K562 (cell line): ENCODE data around the gene RAB6A. TPM values are rescaled to one million over a fixed set of nuclear protein-coding genes. Genes with fewer than 3 reads are reported as not detected.

Experiments
- ATAC-seq: fragments of 200-7000 bp; cut with Tn5 transposase; 3 replicates; pipeline ENCODE4 v1.9.1; 2020; ENCODE audit warnings: moderate library complexity
- BruUV-seq: library from RNA; stranded (reverse); fragments of 400-500 nt; replicated peaks from 2 replicates; lab custom pipeline; 2021; lab: Mats Ljungman, UMichigan
- CTCF ChIA-PET: fragments of 300-600 bp; formaldehyde crosslinking; extraction: SDS; loops from one replicate; lab custom pipeline; 2021; ENCODE audit warnings: low intra/inter-chr PET ratio; lab: Yijun Ruan, JAX
- POLR2A ChIA-PET: fragments of 300-600, 350-650 bp; sonication (Branson Sonifier 250); formaldehyde crosslinking; extraction: SDS; loops from one replicate; lab custom pipeline; 2021; ENCODE audit warnings: antibody characterized with exemption, inconsistent platforms; lab: Yijun Ruan, JAX
- DNase-seq, 4 experiments: peaks; one replicate each; pipeline versions ENCODE4 v3.0.0 to v3.0.0-alpha.2; 2011 to 2018; ENCODE audit warnings: low spot score in 3 of 4, mixed read lengths in 3 of 4; ENCODE audit errors: extremely low read depth in 1 of 4
- FAIRE-seq: peaks from 2 replicates; lab custom pipeline; 2011; peaks lifted over from hg19 to GRCh38; lab: Jason Lieb, UNC
- H2AFZ ChIP-seq: 2 replicates; pipeline ENCODE4 v1.6.0; 2011; ENCODE audit warnings: low read depth, low read length, control low read depth, inconsistent platforms
- H3K27ac ChIP-seq: fragments of 200-600 bp; 3 replicates; pipeline ENCODE4 v1.8.0; 2011; ENCODE audit warnings: low read depth, mild to moderate bottlenecking, control low read depth, inconsistent platforms, low read length, moderate library complexity, mixed read lengths; ENCODE audit errors: extremely low read depth
- H3K27me3 ChIP-seq, 2 experiments: fragments of 300-600 bp in 1 of 2; 2 replicates in 1 of 2; 3 replicates in 1 of 2; pipeline versions ENCODE4 v1.6.0 to v1.8.0; 2011; ENCODE audit warnings: inconsistent platforms in 2 of 2, low read length in 2 of 2, mild to moderate bottlenecking in 1 of 2, mixed read lengths in 1 of 2, moderate library complexity in 1 of 2; ENCODE audit not compliant: control insufficient read depth in 2 of 2, insufficient read depth in 2 of 2
- H3K36me3 ChIP-seq: fragments of 300-600 bp; 3 replicates; pipeline ENCODE4 v1.8.0; 2011; ENCODE audit warnings: mild to moderate bottlenecking, low read length, inconsistent platforms; ENCODE audit not compliant: control insufficient read depth, insufficient read depth
- H3K4me1 ChIP-seq, 2 experiments: fragments of 200-600 bp in 1 of 2; replicated peaks in 1 of 2; 2 replicates in 1 of 2; 3 replicates in 1 of 2; pipeline versions ENCODE4 v1.5.1 to v1.8.0; 2011; ENCODE audit warnings: inconsistent platforms in 2 of 2, low read length in 2 of 2, mild to moderate bottlenecking in 1 of 2, mixed read lengths in 1 of 2, moderate library complexity in 1 of 2; ENCODE audit not compliant: control insufficient read depth in 2 of 2, insufficient read depth in 2 of 2
- H3K4me2 ChIP-seq: 2 replicates; pipeline ENCODE4 v1.6.1; 2011; ENCODE audit warnings: low read length, control low read depth, inconsistent platforms, mixed read lengths; ENCODE audit not compliant: insufficient read depth
- H3K4me3 ChIP-seq: fragments of 200-600 bp; sonication (generic), shearing (Covaris generic); 2 replicates; pipeline ENCODE4 v1.5.1; 2016; ENCODE audit warnings: control low read depth, inconsistent platforms
- H3K79me2 ChIP-seq: fragments of 200-600 bp; 3 replicates; pipeline ENCODE4 v1.8.0; 2011; ENCODE audit warnings: low read length, inconsistent platforms; ENCODE audit not compliant: control insufficient read depth, insufficient read depth
- H3K9ac ChIP-seq, 2 experiments: 2 replicates each; pipeline versions ENCODE4 v1.6.0 to v1.6.1; 2011; ENCODE audit warnings: low read depth in 2 of 2, low read length in 2 of 2, control low read depth in 1 of 2, inconsistent platforms in 1 of 2, mild to moderate bottlenecking in 1 of 2, mixed read lengths in 1 of 2; ENCODE audit not compliant: insufficient read depth in 1 of 2
- H3K9me1 ChIP-seq: one replicate; pipeline ENCODE4 v1.6.0; 2011; ENCODE audit warnings: inconsistent platforms, mild to moderate bottlenecking, low read length, moderate library complexity; ENCODE audit not compliant: control insufficient read depth, insufficient read depth
- H3K9me3 ChIP-seq: replicated peaks from 2 replicates; pipeline ENCODE4 v1.5.1; 2011; ENCODE audit warnings: low read depth, low read length, inconsistent platforms; ENCODE audit not compliant: control insufficient read depth, insufficient read depth
- H4K20me1 ChIP-seq: replicated peaks from 2 replicates; pipeline ENCODE4 v1.6.1; 2011; ENCODE audit warnings: low read length, inconsistent platforms, mixed read lengths; ENCODE audit not compliant: control insufficient read depth, insufficient read depth
- HNRNPLL ChIP-seq: fragments of 200-400 bp; formaldehyde crosslinking; IDR thresholded peaks from 2 replicates; pipeline ENCODE4 v1.6.1; 2017; ENCODE audit warnings: low read length, low read depth, mild to moderate bottlenecking; ENCODE audit not compliant: poor library complexity, severe bottlenecking
- HNRNPUL1 ChIP-seq: fragments of 200-400 bp; formaldehyde crosslinking; IDR thresholded peaks from 2 replicates; pipeline ENCODE4 v1.6.1; 2017; ENCODE audit warnings: low read length
- NR3C1 ChIP-seq: sonication (generic); formaldehyde crosslinking; IDR thresholded peaks from 2 replicates; pipeline ENCODE4 v1.8.1; 2022; ENCODE audit warnings: missing genetic modification reagents
- SPI1 ChIP-seq: IDR thresholded peaks from 2 replicates; pipeline ENCODE4 v1.6.1; 2011; ENCODE audit warnings: low read depth, low read length, control low read depth, borderline replicate concordance
- ZBTB5 ChIP-seq: fragments of 450-650 bp; IDR thresholded peaks from 2 replicates; pipeline ENCODE4 v1.6.1; 2017; ENCODE audit warnings: antibody characterized with exemption
- ZFP36 ChIP-seq: fragments of 150-350 bp; IDR thresholded peaks from 2 replicates; pipeline ENCODE4 v1.6.1; 2018; ENCODE audit warnings: low read length, low read depth; ENCODE audit not compliant: partially characterized antibody
- ZNF23 ChIP-seq: fragments of 250-450 bp; sonication (Bioruptor Pico); IDR thresholded peaks from 2 replicates; pipeline ENCODE4 v1.4.0; 2020; ENCODE audit warnings: mild to moderate bottlenecking
- ZNF311 ChIP-seq: fragments of 250-450 bp; sonication (Bioruptor Pico); IDR thresholded peaks from 2 replicates; pipeline ENCODE4 v1.4.0; 2020; ENCODE audit warnings: mild to moderate bottlenecking, moderate library complexity
- ZNF445 ChIP-seq: fragments of 250-450 bp; sonication (Bioruptor Pico); IDR thresholded peaks from 2 replicates; pipeline ENCODE4 v1.4.0; 2020; ENCODE audit warnings: low read depth, mild to moderate bottlenecking, moderate library complexity
- WGBS: fragments of 100-300 bp; shearing (Covaris generic); methylation state at CpG from one replicate; pipeline ENCODE4 v1.1.6; 2016; ENCODE audit warnings: low coverage, mixed read lengths; ENCODE audit not compliant: insufficient coverage; ENCODE audit errors: missing lambda C conversion rate; 5-methylcytosine and 5-hydroxymethylcytosine counted together
- in situ Hi-C: fragments of 300-500 bp; cut with MboI; formaldehyde crosslinking; loops from 4 replicates; pipeline ENCODE4 v1.15.0; 2018; ENCODE audit warnings: inconsistent platforms, mixed read lengths
- intact Hi-C: fragments of 100-400 bp; cut with micrococcal nuclease; formaldehyde crosslinking; loops from 2 replicates; pipeline ENCODE4 v1.14.2; 2022
- polyA plus RNA-seq, 8 experiments: library from polyadenylated mRNA; depleted of rRNA in 4 of 8; stranded (reverse) in 5 of 8; unstranded in 3 of 8; fragments of >200 nt; fragmentation: Nextera tagmentation in 2 of 8; fragmentation: Illumina TruSeq in 1 of 8; extraction: Ambion mirVana in 2 of 8; extraction: Trizol in 1 of 8; gene quantifications; 2 replicates each; pipeline versions ENCODE4 v1.2.1 to v1.2.3, GENCODE V29; 2011 to 2014; ENCODE audit warnings: inconsistent platforms in 1 of 8, missing spikeins in 1 of 8
- total RNA-seq, 7 experiments: library from RNA; depleted of rRNA in 6 of 7; stranded (reverse); fragments of >200 nt in 6 of 7; fragmentation: Illumina TruSeq in 2 of 7; extraction: Trizol in 2 of 7; gene quantifications; 2 replicates each; pipeline versions ENCODE4 v1.2.1 to v1.2.3, GENCODE V29; 2011 to 2021; ENCODE audit warnings: low replicate concordance in 1 of 7

The RAB6A gene
- total and polyA plus RNA-seq, 9 of the 15 experiments (the other 6 are each of a cell fraction or from before 2014, with no cell fraction given): 14.0 to 95.3 (median 45.4) TPM

- no TSS peak for BruUV-seq
- in situ Hi-C loops: no loop called here
- H3K4me2 ChIP-seq: no peak overlapping the region
- no peak overlapping the region for H2AFZ ChIP-seq
- H3K27ac ChIP-seq: no peak overlapping the region
- H3K9ac ChIP-seq: no peak overlapping the region
- DNase-seq: no peak
- peaks cover 22% of the 10 kb centered on the region; the same call in 1 of the 3 replicates for H3K36me3 ChIP-seq
- peak; percentile 32 for FAIRE-seq
- H3K4me1 ChIP-seq: peaks cover 0 to 11% of the 10 kb centered on the region in 2 experiments; a peak in 3 of 5 replicates
- H3K4me3 ChIP-seq: no peak overlapping the region
- CTCF ChIA-PET: no interaction called here
- intact Hi-C loops: no loop called here
- POLR2A ChIA-PET: interaction anchor here (0.6 to 3.6 kb wide), 4 partner anchors 12 to 1208 kb away, joined by 3 to 22 read pairs (median 4); partner anchors contain the start of gene MRPL48
- H3K9me3 ChIP-seq: no peaks in the 10 kb centered on the region
- no peak for ATAC-seq
- peaks cover 18% of the 10 kb centered on the region; the same call in 1 of the 3 replicates for H3K79me2 ChIP-seq
- peaks cover 3% of the 10 kb centered on the region for H4K20me1 ChIP-seq
- TF ChIP-seq NR3C1 (CRISPR knock-in tag): no peak
- TF ChIP-seq ZNF23 (CRISPR knock-in tag): no peak
- no peak for TF ChIP-seq SPI1
- no peak for TF ChIP-seq HNRNPUL1
- TF ChIP-seq ZBTB5: no peak
- TF ChIP-seq ZNF445 (CRISPR knock-in tag): no peak
- no peak for TF ChIP-seq ZFP36
- TF ChIP-seq ZNF311: no peak
- TF ChIP-seq HNRNPLL: no peak
- 78% methylated on average over 4 of the region's 4 CpGs for WGBS
- H3K9me1 ChIP-seq: no peaks in the 10 kb centered on the region
- no peaks in the 10 kb centered on the region for H3K27me3 ChIP-seq
Observed at GRCh38 chr11:73800276-73800806, 39.5 kb upstream of the RAB6A start.
